ENCODE measurements around the gene TM9SF1. TPM values are rescaled to one million over a fixed set of nuclear protein-coding genes. Genes with fewer than 3 reads are reported as not detected.

TM9SF1 gene
- total and polyA plus RNA-seq, 2 of the 13 experiments (the other 11 are each of a cell fraction or from before 2014, with no cell fraction given) = 83.2 to 110 TPM

DNA sequence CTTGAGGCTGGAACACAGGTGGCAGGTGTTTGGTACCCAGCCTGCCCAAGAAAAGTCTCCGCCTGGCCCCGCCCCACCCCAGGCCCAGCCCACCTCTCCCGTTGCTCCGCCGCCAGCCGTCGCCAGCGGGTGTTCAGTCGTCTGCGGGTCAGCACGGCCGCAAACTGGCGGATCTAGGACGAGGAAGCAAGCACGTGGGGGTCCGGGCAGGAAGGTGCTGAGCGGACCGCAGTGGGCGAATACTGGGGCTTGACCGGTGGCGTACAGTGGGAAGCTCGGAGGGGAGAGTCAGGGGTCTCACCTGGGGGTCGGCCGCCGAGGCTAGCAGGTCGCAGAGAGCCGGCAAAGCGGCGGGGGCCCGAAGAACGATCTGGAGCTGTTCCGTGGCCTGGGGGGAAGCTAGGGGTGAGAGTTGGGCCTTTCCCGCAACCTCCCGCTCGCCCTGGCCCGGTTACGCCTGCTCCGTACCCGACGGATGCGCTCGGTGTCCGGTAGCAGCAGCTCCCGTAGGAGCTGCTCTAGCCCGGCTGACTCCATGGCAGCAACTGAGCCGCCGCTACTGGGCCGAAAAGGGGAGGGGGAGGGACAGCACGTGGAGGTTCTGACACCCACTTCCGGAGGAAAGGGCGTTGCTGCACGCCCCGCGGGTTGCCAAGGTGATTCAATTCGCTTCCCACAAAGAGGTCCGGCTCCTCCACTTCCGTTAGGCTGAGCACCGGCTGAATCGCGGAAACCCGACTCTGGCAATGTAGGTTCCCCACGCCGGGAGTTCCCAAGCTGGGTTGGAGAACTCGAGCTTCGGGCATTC lies 6.8 kb downstream of the TM9SF1 start, which contains the start of gene IPO4 (continued):
- TF ChIP-seq, protein P1, sequence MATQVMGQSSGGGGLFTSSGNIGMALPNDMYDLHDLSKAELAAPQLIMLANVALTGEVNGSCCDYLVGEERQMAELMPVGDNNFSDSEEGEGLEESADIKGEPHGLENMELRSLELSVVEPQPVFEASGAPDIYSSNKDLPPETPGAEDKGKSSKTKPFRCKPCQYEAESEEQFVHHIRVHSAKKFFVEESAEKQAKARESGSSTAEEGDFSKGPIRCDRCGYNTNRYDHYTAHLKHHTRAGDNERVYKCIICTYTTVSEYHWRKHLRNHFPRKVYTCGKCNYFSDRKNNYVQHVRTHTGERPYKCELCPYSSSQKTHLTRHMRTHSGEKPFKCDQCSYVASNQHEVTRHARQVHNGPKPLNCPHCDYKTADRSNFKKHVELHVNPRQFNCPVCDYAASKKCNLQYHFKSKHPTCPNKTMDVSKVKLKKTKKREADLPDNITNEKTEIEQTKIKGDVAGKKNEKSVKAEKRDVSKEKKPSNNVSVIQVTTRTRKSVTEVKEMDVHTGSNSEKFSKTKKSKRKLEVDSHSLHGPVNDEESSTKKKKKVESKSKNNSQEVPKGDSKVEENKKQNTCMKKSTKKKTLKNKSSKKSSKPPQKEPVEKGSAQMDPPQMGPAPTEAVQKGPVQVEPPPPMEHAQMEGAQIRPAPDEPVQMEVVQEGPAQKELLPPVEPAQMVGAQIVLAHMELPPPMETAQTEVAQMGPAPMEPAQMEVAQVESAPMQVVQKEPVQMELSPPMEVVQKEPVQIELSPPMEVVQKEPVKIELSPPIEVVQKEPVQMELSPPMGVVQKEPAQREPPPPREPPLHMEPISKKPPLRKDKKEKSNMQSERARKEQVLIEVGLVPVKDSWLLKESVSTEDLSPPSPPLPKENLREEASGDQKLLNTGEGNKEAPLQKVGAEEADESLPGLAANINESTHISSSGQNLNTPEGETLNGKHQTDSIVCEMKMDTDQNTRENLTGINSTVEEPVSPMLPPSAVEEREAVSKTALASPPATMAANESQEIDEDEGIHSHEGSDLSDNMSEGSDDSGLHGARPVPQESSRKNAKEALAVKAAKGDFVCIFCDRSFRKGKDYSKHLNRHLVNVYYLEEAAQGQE (IDR thresholded peaks at IDR 0.05; ENCODE audit: borderline replicate concordance in 1 of 2, low read depth in 1 of 2, low read length in 2 of 2) = peak in 1 of 2 experiments; percentile 78; a peak in 2 of 4 replicates
- TF ChIP-seq TOPORS (CRISPR knock-in tag; IDR thresholded peaks at IDR 0.05) (peak; percentile 99), ZNF224 (CRISPR knock-in tag; IDR thresholded peaks at IDR 0.05) (peak; percentile 98), TARDBP (CRISPR knock-in tag; IDR thresholded peaks at IDR 0.05) (peak; percentile 100), CBFB (CRISPR knock-in tag; IDR thresholded peaks at IDR 0.05) (peak; percentile 99), MTA3 (CRISPR knock-in tag; IDR thresholded peaks at IDR 0.05) (0 out of 2 replicates have a peak, but pooled peaks have one; percentile 40), TEAD3 (CRISPR knock-in tag; optimal IDR thresholded peaks at IDR 0.05; ENCODE audit: borderline replicate concordance) (peak; percentile 72), U2AF1 (optimal IDR thresholded peaks at IDR 0.05; ENCODE audit: low read depth, low read length) (peak; percentile 100), SOX13 (IDR thresholded peaks at IDR 0.05) (peak; percentile 62), SOX13 (CRISPR knock-in tag; conservative IDR thresholded peaks at IDR 0.05 in 1 of 2, IDR thresholded peaks at IDR 0.05 in 1 of 2) (peak in 1 of 2 experiments; percentile 86; a peak in 3 of 4 replicates), ZNF841 (CRISPR knock-in tag; IDR thresholded peaks at IDR 0.05; ENCODE audit: borderline replicate concordance) (no peak), ZNF260 (CRISPR knock-in tag; IDR thresholded peaks at IDR 0.05; ENCODE audit: borderline replicate concordance, low read depth) (no peak), NPAS2 (CRISPR knock-in tag; IDR thresholded peaks at IDR 0.05; ENCODE audit: borderline replicate concordance) (no peak), GZF1 (CRISPR knock-in tag; IDR thresholded peaks at IDR 0.05) (no peak; the same call in 1 of the 2 replicates), HOXA9 (CRISPR knock-in tag; IDR thresholded peaks at IDR 0.05; ENCODE audit: borderline replicate concordance) (no peak), ZNF546 (CRISPR knock-in tag; conservative IDR thresholded peaks at IDR 0.05) (peak; percentile 78), ZNF207 (IDR thresholded peaks at IDR 0.05; ENCODE audit: borderline replicate concordance) (peak; percentile 27; the same call in 1 of the 2 replicates)
- TF ChIP-seq, protein P2, sequence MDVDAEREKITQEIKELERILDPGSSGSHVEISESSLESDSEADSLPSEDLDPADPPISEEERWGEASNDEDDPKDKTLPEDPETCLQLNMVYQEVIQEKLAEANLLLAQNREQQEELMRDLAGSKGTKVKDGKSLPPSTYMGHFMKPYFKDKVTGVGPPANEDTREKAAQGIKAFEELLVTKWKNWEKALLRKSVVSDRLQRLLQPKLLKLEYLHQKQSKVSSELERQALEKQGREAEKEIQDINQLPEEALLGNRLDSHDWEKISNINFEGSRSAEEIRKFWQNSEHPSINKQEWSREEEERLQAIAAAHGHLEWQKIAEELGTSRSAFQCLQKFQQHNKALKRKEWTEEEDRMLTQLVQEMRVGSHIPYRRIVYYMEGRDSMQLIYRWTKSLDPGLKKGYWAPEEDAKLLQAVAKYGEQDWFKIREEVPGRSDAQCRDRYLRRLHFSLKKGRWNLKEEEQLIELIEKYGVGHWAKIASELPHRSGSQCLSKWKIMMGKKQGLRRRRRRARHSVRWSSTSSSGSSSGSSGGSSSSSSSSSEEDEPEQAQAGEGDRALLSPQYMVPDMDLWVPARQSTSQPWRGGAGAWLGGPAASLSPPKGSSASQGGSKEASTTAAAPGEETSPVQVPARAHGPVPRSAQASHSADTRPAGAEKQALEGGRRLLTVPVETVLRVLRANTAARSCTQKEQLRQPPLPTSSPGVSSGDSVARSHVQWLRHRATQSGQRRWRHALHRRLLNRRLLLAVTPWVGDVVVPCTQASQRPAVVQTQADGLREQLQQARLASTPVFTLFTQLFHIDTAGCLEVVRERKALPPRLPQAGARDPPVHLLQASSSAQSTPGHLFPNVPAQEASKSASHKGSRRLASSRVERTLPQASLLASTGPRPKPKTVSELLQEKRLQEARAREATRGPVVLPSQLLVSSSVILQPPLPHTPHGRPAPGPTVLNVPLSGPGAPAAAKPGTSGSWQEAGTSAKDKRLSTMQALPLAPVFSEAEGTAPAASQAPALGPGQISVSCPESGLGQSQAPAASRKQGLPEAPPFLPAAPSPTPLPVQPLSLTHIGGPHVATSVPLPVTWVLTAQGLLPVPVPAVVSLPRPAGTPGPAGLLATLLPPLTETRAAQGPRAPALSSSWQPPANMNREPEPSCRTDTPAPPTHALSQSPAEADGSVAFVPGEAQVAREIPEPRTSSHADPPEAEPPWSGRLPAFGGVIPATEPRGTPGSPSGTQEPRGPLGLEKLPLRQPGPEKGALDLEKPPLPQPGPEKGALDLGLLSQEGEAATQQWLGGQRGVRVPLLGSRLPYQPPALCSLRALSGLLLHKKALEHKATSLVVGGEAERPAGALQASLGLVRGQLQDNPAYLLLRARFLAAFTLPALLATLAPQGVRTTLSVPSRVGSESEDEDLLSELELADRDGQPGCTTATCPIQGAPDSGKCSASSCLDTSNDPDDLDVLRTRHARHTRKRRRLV (CRISPR knock-in tag; IDR thresholded peaks at IDR 0.05) = peak; percentile 97
- TF ChIP-seq, protein P3, sequence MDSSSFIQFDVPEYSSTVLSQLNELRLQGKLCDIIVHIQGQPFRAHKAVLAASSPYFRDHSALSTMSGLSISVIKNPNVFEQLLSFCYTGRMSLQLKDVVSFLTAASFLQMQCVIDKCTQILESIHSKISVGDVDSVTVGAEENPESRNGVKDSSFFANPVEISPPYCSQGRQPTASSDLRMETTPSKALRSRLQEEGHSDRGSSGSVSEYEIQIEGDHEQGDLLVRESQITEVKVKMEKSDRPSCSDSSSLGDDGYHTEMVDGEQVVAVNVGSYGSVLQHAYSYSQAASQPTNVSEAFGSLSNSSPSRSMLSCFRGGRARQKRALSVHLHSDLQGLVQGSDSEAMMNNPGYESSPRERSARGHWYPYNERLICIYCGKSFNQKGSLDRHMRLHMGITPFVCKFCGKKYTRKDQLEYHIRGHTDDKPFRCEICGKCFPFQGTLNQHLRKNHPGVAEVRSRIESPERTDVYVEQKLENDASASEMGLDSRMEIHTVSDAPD (CRISPR knock-in tag; IDR thresholded peaks at IDR 0.05) = peak; percentile 98
